ENCODE data around the gene OSBPL3.
A peak's percentile ranks its signal among the peaks of the same experiment; 100 is the strongest.
"Not testable (repeated sequence)": the region's sequence is repeated elsewhere in the genome, so short reads cannot be mapped to it uniquely, and the experiment has no call there.

The OSBPL3 gene

GRCh38 chr7:24800073-24800472 lies 179.9 kb downstream of the OSBPL3 start:
- no peaks in the 10 kb centered on the region for H3K9me3 Mint-ChIP-seq
- peaks cover under 1% of the 10 kb centered on the region for H3K4me1 Mint-ChIP-seq (ENCODE audit: low read depth)
- H3K4me3 Mint-ChIP-seq, result no peak overlapping the region
- peaks cover 75% of the 10 kb centered on the region for H3K36me3 Mint-ChIP-seq (ENCODE audit: low read depth)
- H3K27me3 Mint-ChIP-seq, result no peaks in the 10 kb centered on the region
- no peak overlapping the region for H3K27ac Mint-ChIP-seq

GRCh38 chr7:24799506-24799905 lies 180.5 kb downstream of the OSBPL3 start:
- Mint-ChIP-seq H3K27ac (no peak overlapping the region), H3K4me1 (ENCODE audit: low read depth) (peaks cover 6% of the 10 kb centered on the region), H3K27me3 (no peaks in the 10 kb centered on the region), H3K4me3 (no peak overlapping the region), H3K9me3 (no peaks in the 10 kb centered on the region), H3K36me3 (ENCODE audit: low read depth) (peaks cover 74% of the 10 kb centered on the region)

DNA sequence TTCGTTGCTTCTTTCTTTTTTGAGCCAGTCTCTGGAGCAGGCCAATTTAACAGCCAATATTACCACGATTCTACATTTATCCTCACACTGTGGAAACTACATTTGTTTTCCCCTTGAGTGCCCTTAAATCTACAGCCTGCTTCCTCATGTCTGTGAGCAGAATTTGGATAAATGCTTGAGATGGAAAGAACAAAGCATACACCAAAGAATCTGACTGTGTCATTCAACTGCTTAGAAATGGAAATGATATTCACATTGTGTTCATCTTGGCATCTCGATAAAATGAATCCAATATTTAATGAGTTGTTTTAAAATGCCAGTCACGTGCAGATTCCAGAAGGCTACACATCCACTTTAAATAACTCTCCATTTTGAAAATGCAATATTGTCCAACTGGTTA lies 181.7 kb downstream of the OSBPL3 start:
- no peaks in the 10 kb centered on the region for H3K27me3 Mint-ChIP-seq
- peaks cover 12% of the 10 kb centered on the region for H3K4me1 Mint-ChIP-seq (ENCODE audit: low read depth)
- no peaks in the 10 kb centered on the region for H3K9me3 Mint-ChIP-seq
- H3K27ac Mint-ChIP-seq, result no peak overlapping the region
- H3K36me3 Mint-ChIP-seq (ENCODE audit: low read depth), result peaks cover 65% of the 10 kb centered on the region
- H3K4me3 Mint-ChIP-seq, result no peak overlapping the region

DNA sequence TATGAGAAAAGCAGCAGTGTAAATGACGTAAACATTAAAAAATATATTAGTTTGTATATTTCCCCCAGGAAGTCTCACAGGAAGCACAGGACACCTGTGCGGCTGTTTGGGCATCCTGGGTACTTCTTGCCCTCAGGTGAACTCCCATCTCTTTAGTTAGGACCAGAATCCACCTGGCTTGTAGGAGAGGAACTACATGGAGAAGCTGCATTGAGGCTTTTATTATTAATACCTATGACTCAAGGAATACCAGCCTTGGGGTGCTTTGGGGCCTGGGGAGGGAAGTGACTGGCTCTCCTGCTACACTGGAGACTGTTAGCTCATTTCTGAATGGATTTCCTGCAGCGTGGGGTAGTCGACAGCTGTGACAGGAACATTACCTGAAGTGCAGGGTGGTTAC lies 182.7 kb downstream of the OSBPL3 start:
- no peak overlapping the region for H3K4me3 Mint-ChIP-seq
- no peak overlapping the region for H3K27ac Mint-ChIP-seq
- no peaks in the 10 kb centered on the region for H3K9me3 Mint-ChIP-seq
- peaks cover 12% of the 10 kb centered on the region for H3K4me1 Mint-ChIP-seq (ENCODE audit: low read depth)
- H3K36me3 Mint-ChIP-seq (ENCODE audit: low read depth), result peaks cover 61% of the 10 kb centered on the region
- H3K27me3 Mint-ChIP-seq, result no peaks in the 10 kb centered on the region

DNA sequence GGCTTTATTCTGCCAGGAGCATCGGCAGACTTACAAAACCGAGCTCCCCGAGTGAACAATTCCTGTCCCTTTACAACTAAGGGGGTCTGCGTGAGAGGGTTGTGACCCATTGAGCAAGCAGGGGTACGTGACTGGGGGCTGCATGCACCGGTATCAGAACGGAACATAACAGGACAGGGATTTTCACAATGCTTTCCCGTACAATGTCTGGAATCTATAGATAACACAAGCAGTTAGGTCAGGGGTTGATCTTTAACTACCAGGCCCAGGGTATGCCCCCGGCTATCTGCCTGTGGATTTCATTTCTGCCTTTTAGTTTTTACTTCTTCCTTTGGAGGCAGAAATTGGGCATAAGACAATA lies 184.6 kb downstream of the OSBPL3 start:
- no peak overlapping the region for H3K4me3 Mint-ChIP-seq
- H3K36me3 Mint-ChIP-seq (ENCODE audit: low read depth), result peaks cover 45% of the 10 kb centered on the region
- no peak overlapping the region for H3K27ac Mint-ChIP-seq
- peaks cover 12% of the 10 kb centered on the region for H3K4me1 Mint-ChIP-seq (ENCODE audit: low read depth)
- no peaks in the 10 kb centered on the region for H3K27me3 Mint-ChIP-seq
- no peaks in the 10 kb centered on the region for H3K9me3 Mint-ChIP-seq

- peaks cover 12% of the 10 kb centered on the region for H3K4me1 Mint-ChIP-seq (ENCODE audit: low read depth)
- H3K36me3 Mint-ChIP-seq (ENCODE audit: low read depth), result peaks cover 45% of the 10 kb centered on the region
- H3K27me3 Mint-ChIP-seq, H3K4me3 Mint-ChIP-seq, H3K9me3 Mint-ChIP-seq: not testable (repeated sequence)
- H3K27ac Mint-ChIP-seq, result peak overlapping the region; percentile 66
Observed at GRCh38 chr7:24794751-24795406, 185.1 kb downstream of the OSBPL3 start.

- Mint-ChIP-seq H3K36me3 (ENCODE audit: low read depth) (peaks cover 45% of the 10 kb centered on the region), H3K9me3 (no peaks in the 10 kb centered on the region), H3K27ac (no peak overlapping the region), H3K4me3 (no peak overlapping the region), H3K4me1 (ENCODE audit: low read depth) (peaks cover 12% of the 10 kb centered on the region), H3K27me3 (no peaks in the 10 kb centered on the region)
Observed at GRCh38 chr7:24793982-24794648, 185.9 kb downstream of the OSBPL3 start.

DNA sequence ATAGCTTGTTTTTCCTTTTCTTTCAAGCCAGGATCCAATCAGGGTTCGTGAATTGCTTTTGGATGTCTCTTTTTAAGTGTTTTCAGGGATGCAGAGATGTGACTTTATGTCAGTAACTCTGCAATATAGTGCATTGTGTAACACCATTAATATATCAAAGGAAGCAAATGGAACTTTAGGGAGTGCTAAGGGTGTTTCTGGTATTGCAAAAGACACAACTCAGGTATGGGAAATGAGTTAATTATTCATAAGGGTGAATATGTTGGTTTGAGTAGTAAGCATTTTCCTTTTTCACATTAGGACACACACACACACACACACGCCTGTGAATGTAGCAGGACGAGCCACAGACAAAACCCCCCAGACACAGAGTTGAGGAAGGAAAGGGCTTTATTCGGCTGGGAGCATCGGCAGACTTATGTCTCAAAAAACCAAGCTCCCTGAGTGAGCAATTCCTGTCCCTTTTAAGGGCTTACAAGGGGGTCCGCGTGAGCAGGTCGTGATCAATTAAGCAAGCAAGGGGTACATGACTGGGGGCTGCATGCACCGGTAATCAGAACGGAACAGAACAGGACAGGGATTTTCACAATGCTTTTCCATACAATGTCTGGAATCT lies 190.9 kb downstream of the OSBPL3 start:
- peaks cover 11% of the 10 kb centered on the region for H3K4me1 Mint-ChIP-seq (ENCODE audit: low read depth)
- H3K27ac Mint-ChIP-seq, result no peak overlapping the region
- no peak overlapping the region for H3K4me3 Mint-ChIP-seq
- no peaks in the 10 kb centered on the region for H3K9me3 Mint-ChIP-seq
- H3K36me3 Mint-ChIP-seq (ENCODE audit: low read depth), result peaks cover 6% of the 10 kb centered on the region
- H3K27me3 Mint-ChIP-seq, result no peaks in the 10 kb centered on the region

DNA sequence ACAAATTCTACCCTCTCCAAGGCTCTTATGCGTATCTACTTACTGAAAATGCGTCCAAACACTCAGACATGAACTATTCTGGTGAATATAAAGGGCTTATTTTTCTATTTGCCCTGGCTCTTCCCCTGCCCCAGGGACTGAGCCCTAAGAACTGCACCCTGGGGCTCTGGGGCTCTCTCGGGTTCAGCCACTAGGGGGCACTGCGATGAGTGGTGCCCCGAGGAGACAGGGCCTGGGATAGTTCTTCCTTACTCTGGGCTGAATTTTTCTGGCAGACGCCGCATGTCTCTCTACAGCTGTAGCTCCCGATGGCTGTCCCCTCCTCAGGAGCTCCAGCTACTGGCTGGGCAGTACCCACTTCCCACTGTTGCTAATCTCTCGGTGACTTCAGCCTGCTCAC lies 191.9 kb downstream of the OSBPL3 start:
- Mint-ChIP-seq H3K27me3 (no peaks in the 10 kb centered on the region), H3K4me1 (ENCODE audit: low read depth) (peaks cover 10% of the 10 kb centered on the region), H3K27ac (no peak overlapping the region), H3K4me3 (no peak overlapping the region), H3K9me3 (peaks cover 7% of the 10 kb centered on the region), H3K36me3 (ENCODE audit: low read depth) (peaks cover 14% of the 10 kb centered on the region)

- no peak overlapping the region for H3K4me3 Mint-ChIP-seq
- H3K27ac Mint-ChIP-seq, result no peak overlapping the region
- H3K36me3 Mint-ChIP-seq (ENCODE audit: low read depth), result peaks cover 8% of the 10 kb centered on the region
- peaks cover 10% of the 10 kb centered on the region for H3K4me1 Mint-ChIP-seq (ENCODE audit: low read depth)
- H3K27me3 Mint-ChIP-seq, result no peaks in the 10 kb centered on the region
- peaks cover 7% of the 10 kb centered on the region for H3K9me3 Mint-ChIP-seq
Observed at GRCh38 chr7:24786941-24787340, 193.0 kb downstream of the OSBPL3 start.

GRCh38 chr7:24786306-24786705 lies 193.7 kb downstream of the OSBPL3 start:
- Mint-ChIP-seq H3K36me3 (ENCODE audit: low read depth) (peaks cover 8% of the 10 kb centered on the region), H3K27ac (no peak overlapping the region)

GRCh38 chr7:24784277-24784676 lies 195.7 kb downstream of the OSBPL3 start:
- peaks cover 10% of the 10 kb centered on the region for H3K4me1 Mint-ChIP-seq (ENCODE audit: low read depth)
- H3K27me3 Mint-ChIP-seq, result no peaks in the 10 kb centered on the region
- no peak overlapping the region for H3K4me3 Mint-ChIP-seq
- no peak overlapping the region for H3K27ac Mint-ChIP-seq
- peaks cover 8% of the 10 kb centered on the region for H3K36me3 Mint-ChIP-seq (ENCODE audit: low read depth)
- peaks cover 7% of the 10 kb centered on the region for H3K9me3 Mint-ChIP-seq

More at GRCh38 chr7:24786306-24786705, 193.7 kb downstream of the OSBPL3 start:
- Mint-ChIP-seq H3K9me3 (peaks cover 7% of the 10 kb centered on the region), H3K27me3 (no peaks in the 10 kb centered on the region), H3K4me3 (no peak overlapping the region), H3K4me1 (ENCODE audit: low read depth) (peaks cover 10% of the 10 kb centered on the region)

DNA sequence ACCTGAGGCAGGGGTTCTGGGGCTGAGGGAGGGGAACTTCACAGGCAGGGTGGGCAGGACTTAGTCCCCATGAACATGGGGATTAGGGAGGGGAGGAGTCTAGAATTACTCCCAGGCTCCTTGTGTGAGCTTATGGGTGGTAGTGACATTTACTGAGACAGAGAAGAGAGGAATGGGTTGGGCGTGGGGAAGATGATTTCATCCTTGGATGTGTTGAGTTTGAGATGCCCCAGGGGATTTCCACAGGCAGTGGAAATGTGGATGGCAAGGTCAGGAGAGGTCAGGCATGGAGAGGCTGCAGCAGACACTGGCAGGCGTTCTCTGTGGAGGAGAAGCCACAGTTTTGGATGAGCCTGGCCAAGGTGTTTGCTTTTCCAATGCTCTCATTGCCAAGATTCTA lies 196.3 kb downstream of the OSBPL3 start:
- Mint-ChIP-seq H3K27ac (no peak overlapping the region), H3K9me3 (peaks cover 7% of the 10 kb centered on the region), H3K27me3 (no peaks in the 10 kb centered on the region), H3K36me3 (ENCODE audit: low read depth) (peaks cover 8% of the 10 kb centered on the region), H3K4me1 (ENCODE audit: low read depth) (peaks cover 10% of the 10 kb centered on the region), H3K4me3 (no peak overlapping the region)

DNA sequence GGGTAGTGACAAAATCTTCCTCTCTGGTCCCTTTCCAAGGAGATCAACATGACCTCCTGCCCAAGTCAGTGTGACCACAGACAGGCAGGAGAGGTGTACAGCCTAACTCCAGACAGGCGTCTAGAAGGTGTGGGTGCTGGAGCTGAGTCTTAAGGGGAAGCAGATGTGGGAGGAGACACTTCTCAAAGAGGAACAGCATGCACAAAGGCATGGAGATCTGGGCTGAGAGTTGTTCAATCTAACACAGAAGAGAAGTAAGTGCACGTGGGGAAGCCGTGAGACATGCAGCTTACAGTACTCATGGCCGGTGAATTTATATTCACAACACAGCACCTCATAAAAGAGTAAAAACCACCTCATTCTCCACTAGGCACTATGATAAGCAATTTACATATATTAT lies 198.9 kb downstream of the OSBPL3 start:
- peaks cover 7% of the 10 kb centered on the region for H3K9me3 Mint-ChIP-seq
- peaks cover 8% of the 10 kb centered on the region for H3K36me3 Mint-ChIP-seq (ENCODE audit: low read depth)
- H3K27me3 Mint-ChIP-seq, result no peaks in the 10 kb centered on the region
- no peak overlapping the region for H3K27ac Mint-ChIP-seq
- H3K4me3 Mint-ChIP-seq, result no peak overlapping the region
- no peaks in the 10 kb centered on the region for H3K4me1 Mint-ChIP-seq (ENCODE audit: low read depth)

- peaks cover 7% of the 10 kb centered on the region for H3K9me3 Mint-ChIP-seq
- H3K27ac Mint-ChIP-seq, result no peak overlapping the region
- no peaks in the 10 kb centered on the region for H3K4me1 Mint-ChIP-seq (ENCODE audit: low read depth)
- no peak overlapping the region for H3K4me3 Mint-ChIP-seq
- H3K36me3 Mint-ChIP-seq (ENCODE audit: low read depth), result peaks cover 8% of the 10 kb centered on the region
- H3K27me3 Mint-ChIP-seq, result no peaks in the 10 kb centered on the region
Observed at GRCh38 chr7:24779283-24779655, 200.7 kb downstream of the OSBPL3 start.
